H1 (cell line): ENCODE measurements around the gene CCDC183. TPM values are rescaled to one million over a fixed set of nuclear protein-coding genes. Genes with fewer than 3 reads are reported as not detected.

ENCODE experiments used
- CTCF ChIA-PET: fragments of 300-600 bp; sonication (Branson Sonifier 250); formaldehyde crosslinking; loops from one replicate; lab custom pipeline; 2021; ENCODE audit not compliant: partially characterized antibody; lab: Charles Lee
- POLR2A ChIA-PET: fragments of 300-600 bp; sonication (Branson Sonifier 250); formaldehyde crosslinking; loops from one replicate; lab custom pipeline; 2021; ENCODE audit warnings: inconsistent platforms; ENCODE audit not compliant: partially characterized antibody; lab: Charles Lee
- DNase-seq, 2 experiments: peaks; one replicate each; pipeline versions ENCODE4 v3.0.0 to v3.0.0-alpha.2; 2010 to 2022; ENCODE audit warnings: low spot score in 2 of 2, low read depth in 1 of 2, mixed read lengths in 1 of 2
- FAIRE-seq: peaks from 2 replicates; lab custom pipeline; 2011; peaks lifted over from hg19 to GRCh38; lab: Jason Lieb, UNC
- H2AFZ ChIP-seq: 2 replicates; pipeline ENCODE4 v1.8.1; 2012; ENCODE audit warnings: low read length, inconsistent platforms
- H2AK5ac ChIP-seq: 2 replicates; pipeline ENCODE4 v1.6.1; 2013; ENCODE audit warnings: low read depth, low read length
- H2BK120ac ChIP-seq: replicated peaks from 2 replicates; pipeline ENCODE3; 2013; ENCODE audit warnings: low read depth, low read length, inconsistent platforms
- H2BK12ac ChIP-seq: 2 replicates; pipeline ENCODE4 v1.6.1; 2013; ENCODE audit warnings: low read depth, low read length
- H2BK15ac ChIP-seq: 2 replicates; pipeline ENCODE4 v1.6.1; 2013; ENCODE audit warnings: low read length
- H2BK20ac ChIP-seq: 2 replicates; pipeline ENCODE4 v1.6.1; 2013; ENCODE audit warnings: low read length
- H2BK5ac ChIP-seq: 2 replicates; pipeline ENCODE4 v1.6.1; 2013; ENCODE audit warnings: low read depth, low read length
- H3K14ac ChIP-seq: 2 replicates; pipeline ENCODE4 v1.6.1; 2013; ENCODE audit warnings: inconsistent platforms; ENCODE audit not compliant: insufficient read length
- H3K18ac ChIP-seq: 2 replicates; pipeline ENCODE4 v1.6.1; 2013; ENCODE audit warnings: low read length; ENCODE audit errors: extremely low read depth
- H3K23ac ChIP-seq: 2 replicates; pipeline ENCODE4 v1.6.1; 2013; ENCODE audit warnings: inconsistent platforms; ENCODE audit not compliant: insufficient read length
- H3K23me2 ChIP-seq: 2 replicates; pipeline ENCODE4 v1.6.1; 2013; ENCODE audit warnings: low read depth, low read length
- H3K27ac ChIP-seq: 2 replicates; pipeline ENCODE4 v1.6.1; 2011; ENCODE audit warnings: low read depth, low read length, inconsistent platforms
- H3K27me3 ChIP-seq, 4 experiments: replicated peaks in 1 of 4; 1 replicate in 1 of 4; 2 replicates in 3 of 4; pipeline versions ENCODE4 v1.6.1 to v1.8.1; 2011 to 2013; ENCODE audit warnings: low read length in 3 of 4, mild to moderate bottlenecking in 3 of 4, inconsistent platforms in 2 of 4, mixed read lengths in 2 of 4, moderate library complexity in 1 of 4; ENCODE audit not compliant: control insufficient read depth in 3 of 4, insufficient read depth in 3 of 4; ENCODE audit errors: extremely low read depth in 1 of 4
- H3K36me3 ChIP-seq, 4 experiments: 2 replicates each; pipeline versions ENCODE4 v1.6.1 to v1.8.1; 2011 to 2013; ENCODE audit warnings: mild to moderate bottlenecking in 4 of 4, low read length in 3 of 4, moderate library complexity in 2 of 4, control low read depth in 1 of 4, inconsistent platforms in 1 of 4; ENCODE audit not compliant: insufficient read depth in 4 of 4, control insufficient read depth in 2 of 4
- H3K4ac ChIP-seq: replicated peaks from 2 replicates; pipeline ENCODE3; 2013; ENCODE audit warnings: low read length, low read depth, mixed read lengths, inconsistent platforms; ENCODE audit not compliant: insufficient read length
- H3K4me1 ChIP-seq, 4 experiments: replicated peaks in 1 of 4; 1 replicate in 1 of 4; 2 replicates in 3 of 4; pipeline versions ENCODE4 v1.6.1 to v1.8.1; 2011 to 2013; ENCODE audit warnings: low read length in 3 of 4, inconsistent platforms in 2 of 4, mixed read lengths in 1 of 4; ENCODE audit not compliant: insufficient read depth in 4 of 4, control insufficient read depth in 3 of 4
- H3K4me2 ChIP-seq, 2 experiments: 2 replicates each; pipeline versions ENCODE4 v1.6.1 to v1.8.1; 2011 to 2013; ENCODE audit warnings: low read depth in 2 of 2, low read length in 2 of 2, control low read depth in 1 of 2, inconsistent platforms in 1 of 2, mild to moderate bottlenecking in 1 of 2; ENCODE audit not compliant: insufficient read depth in 1 of 2
- H3K4me3 ChIP-seq, 4 experiments: fragments of 200-600, 300-600 bp in 1 of 4; sonication (generic), shearing (Covaris generic), sonication (Bioruptor Twin) in 1 of 4; 2 replicates each; pipeline versions ENCODE4 v1.5.1 to v1.8.1; 2011 to 2016; ENCODE audit warnings: low read length in 4 of 4, low read depth in 3 of 4, control low read depth in 2 of 4, inconsistent platforms in 2 of 4, mild to moderate bottlenecking in 2 of 4, mixed read lengths in 1 of 4, moderate library complexity in 1 of 4; ENCODE audit not compliant: insufficient read depth in 2 of 4; ENCODE audit errors: extremely low read depth in 1 of 4
- H3K56ac ChIP-seq: replicated peaks from 2 replicates; pipeline ENCODE3; 2013; ENCODE audit warnings: low read depth, mild to moderate bottlenecking, mixed read lengths, low read length, inconsistent platforms; ENCODE audit not compliant: insufficient read length
- H3K79me1 ChIP-seq: 2 replicates; pipeline ENCODE4 v1.6.1; 2013; ENCODE audit warnings: low read depth, low read length, control low read depth
- H3K79me2 ChIP-seq, 2 experiments: 2 replicates each; pipeline versions ENCODE4 v1.6.1 to v1.8.1; 2012 to 2013; ENCODE audit warnings: low read length in 2 of 2, mild to moderate bottlenecking in 2 of 2, inconsistent platforms in 1 of 2; ENCODE audit not compliant: insufficient read depth in 2 of 2, control insufficient read depth in 1 of 2
- H3K9ac ChIP-seq, 4 experiments: replicated peaks in 1 of 4; 1 replicate in 1 of 4; 2 replicates in 3 of 4; pipeline versions ENCODE4 v1.6.1 to v1.8.1; 2011 to 2013; ENCODE audit warnings: low read depth in 3 of 4, low read length in 3 of 4, control low read depth in 2 of 4, mild to moderate bottlenecking in 2 of 4, moderate library complexity in 2 of 4, inconsistent platforms in 1 of 4; ENCODE audit errors: extremely low read depth in 1 of 4
- H3K9me3 ChIP-seq, 2 experiments: 2 replicates each; pipeline versions ENCODE4 v1.6.1 to v1.8.1; 2012 to 2013; ENCODE audit warnings: mild to moderate bottlenecking in 2 of 2, moderate library complexity in 2 of 2, control low read depth in 1 of 2, inconsistent platforms in 1 of 2, low read depth in 1 of 2, low read length in 1 of 2, mixed read lengths in 1 of 2; ENCODE audit not compliant: insufficient read depth in 2 of 2
- H4K20me1 ChIP-seq, 2 experiments: replicated peaks in 1 of 2; 2 replicates each; pipeline versions ENCODE3 to v1.8.1; 2011 to 2013; ENCODE audit warnings: inconsistent platforms in 2 of 2, low read length in 2 of 2, mild to moderate bottlenecking in 1 of 2; ENCODE audit not compliant: insufficient read depth in 2 of 2, control insufficient read depth in 1 of 2
- H4K5ac ChIP-seq: 2 replicates; pipeline ENCODE4 v1.6.1; 2013; ENCODE audit warnings: low read length, low read depth, mixed read lengths, inconsistent platforms; ENCODE audit not compliant: insufficient read length
- H4K8ac ChIP-seq: 2 replicates; pipeline ENCODE4 v1.8.0; 2013; ENCODE audit warnings: mild to moderate bottlenecking, moderate library complexity, low read length, inconsistent platforms; ENCODE audit not compliant: insufficient read depth; ENCODE audit errors: extremely low read depth
- H4K91ac ChIP-seq: replicated peaks from 2 replicates; pipeline ENCODE3; 2013; ENCODE audit warnings: low read length, mixed read lengths, inconsistent platforms; ENCODE audit not compliant: insufficient read length
- POLR2AphosphoS5 ChIP-seq: IDR thresholded peaks from 2 replicates; pipeline ENCODE4 v1.6.1; 2011; ENCODE audit warnings: low read depth, low read length
- TBP ChIP-seq: IDR thresholded peaks from 2 replicates; pipeline ENCODE4 v1.6.1; 2011; ENCODE audit warnings: low read depth, low read length, improper control_type of control experiment
- WGBS, 2 experiments: shearing (Covaris generic) in 1 of 2; methylation state at CpG; one replicate each; pipeline versions ENCODE4 v1.1.6 to v1.1.7; 2013 to 2015; ENCODE audit warnings: low lambda C conversion rate in 2 of 2, mixed read lengths in 2 of 2, inconsistent platforms in 1 of 2, low coverage in 1 of 2, missing lambda C conversion rate in 1 of 2; ENCODE audit not compliant: insufficient replicate concordance in 2 of 2, insufficient coverage in 1 of 2, insufficient read length in 1 of 2; ENCODE audit errors: extremely low coverage in 1 of 2, missing lambda C conversion rate in 1 of 2; 5-methylcytosine and 5-hydroxymethylcytosine counted together
- polyA plus RNA-seq, 7 experiments: library from polyadenylated mRNA; depleted of rRNA in 3 of 7; stranded (reverse) in 5 of 7; unstranded in 2 of 7; fragments of >200 nt in 5 of 7; fragments of 200-250 nt in 2 of 7; gene quantifications; 1 replicate in 5 of 7; 2 replicates in 1 of 7; 4 replicates in 1 of 7; pipeline versions ENCODE4 v1.2.1 to v1.2.3, GENCODE V29; 2011 to 2013; ENCODE audit warnings: missing spikeins in 2 of 7, mixed read lengths in 2 of 7
- total RNA-seq: library from RNA; stranded (reverse); fragmentation: NEBNext Ultra II Directional; extraction: Animal tissue kit (Norgen Biotek cat#: 25700); gene quantifications from 2 replicates; pipeline ENCODE4 v1.2.1, GENCODE V29; 2021

The CCDC183 gene
- total and polyA plus RNA-seq, 2 of the 8 experiments (the other 6 are each of a cell fraction or from before 2014, with no cell fraction given), result 0.51 to 1.6 TPM

- no peak overlapping the region for H3K18ac ChIP-seq
- no peak overlapping the region for H3K56ac ChIP-seq
- no peak overlapping the region for H4K91ac ChIP-seq
- H3K4me3 ChIP-seq, result no peak overlapping the region
- H3K23me2 ChIP-seq, result no peaks in the 10 kb centered on the region
- H3K4ac ChIP-seq, result no peak overlapping the region
- H2AFZ ChIP-seq, result no peak overlapping the region
- no peak overlapping the region for H2BK120ac ChIP-seq
- no peak overlapping the region for H3K14ac ChIP-seq
- no peak overlapping the region for H3K9ac ChIP-seq
- no peak overlapping the region for H2AK5ac ChIP-seq
- DNase-seq, result no peak
- no peak for FAIRE-seq
- peaks cover 2 to 36% (median 13%) of the 10 kb centered on the region in 4 experiments; a peak in 5 of 8 replicates for H3K36me3 ChIP-seq
- H4K20me1 ChIP-seq, result peaks cover 0 to 5% of the 10 kb centered on the region in 2 experiments
- H3K27me3 ChIP-seq, result no peaks in the 10 kb centered on the region
- H3K4me2 ChIP-seq, result no peak overlapping the region
- no peak overlapping the region for H3K23ac ChIP-seq
- no peak overlapping the region for H2BK5ac ChIP-seq
- ChIA-PET POLR2A (interaction anchor here (0.9 to 20.5 kb wide), 7 partner anchors 10 to 153 kb away, joined by 3 to 248 read pairs (median 5); partner anchors contain the start of gene MAMDC4), CTCF (interaction anchor here (0.6 to 9.0 kb wide), 11 partner anchors 6 to 263 kb away, joined by 3 to 55 read pairs (median 4); partner anchors contain the start of gene AJM1)
- WGBS, 2 experiments, result 93% methylated on average over 17 of the region's 21 CpGs; no CpG with 5 or more reads in 1 of the 2 experiments
- no peak overlapping the region; the same call in 1 of the 2 replicates for H4K8ac ChIP-seq
- no peaks in the 10 kb centered on the region for H3K9me3 ChIP-seq
- no peak overlapping the region for H2BK20ac ChIP-seq
- H3K79me1 ChIP-seq, result no peaks in the 10 kb centered on the region
- H3K79me2 ChIP-seq, result no peaks in the 10 kb centered on the region
- H2BK12ac ChIP-seq, result no peak overlapping the region
- H3K4me1 ChIP-seq, result peaks cover 2 to 11% (median 7%) of the 10 kb centered on the region in 4 experiments; a peak in 5 of 7 replicates
- TF ChIP-seq POLR2AphosphoS5, result peak; percentile 60; the same call in 1 of the 2 replicates
- TF ChIP-seq TBP, result no peak
- no peak overlapping the region for H4K5ac ChIP-seq
- no peak overlapping the region for H2BK15ac ChIP-seq
- no peak overlapping the region for H3K27ac ChIP-seq
Measured at GRCh38 chr9:136835932-136836904, 40.1 kb downstream of the CCDC183 start.
